ENCODE data around the gene TIGD2.
"Not testable (repeated sequence)": the region's sequence is repeated elsewhere in the genome, so short reads cannot be mapped to it uniquely, and the experiment has no call there.

TIGD2 gene

DNA sequence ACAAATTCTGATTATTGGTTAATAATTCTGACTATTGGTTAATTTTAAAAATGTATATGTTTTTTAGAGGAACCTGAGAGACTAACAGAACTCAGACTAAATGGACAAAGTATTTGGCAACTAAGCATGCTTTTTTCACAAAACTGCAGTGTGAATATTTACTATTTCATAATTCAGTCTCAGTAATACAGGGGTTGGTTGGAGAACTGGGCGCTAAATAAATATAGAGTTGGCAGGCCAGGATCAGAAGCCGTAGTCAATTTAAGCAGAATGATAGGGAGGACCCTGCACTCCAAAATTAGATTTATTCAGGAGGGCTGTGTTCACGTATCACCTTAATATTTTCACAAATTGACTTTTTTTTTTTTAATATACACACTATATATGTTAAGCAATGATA lies 5.8 kb downstream of the TIGD2 start:
- in situ Hi-C loops (cut with MboI; ENCODE audit: low sequenced_read_pairs), result no loop called here

- in situ Hi-C loops (cut with MboI; ENCODE audit: low sequenced_read_pairs), result no loop called here
These were observed 7.8 kb downstream of the TIGD2 start for GRCh38 chr4:89119166-89119565.

- in situ Hi-C loops (cut with MboI; ENCODE audit: low sequenced_read_pairs), result no loop called here
These were observed 8.5 kb downstream of the TIGD2 start for GRCh38 chr4:89119836-89120235.

- in situ Hi-C loops (cut with MboI; ENCODE audit: low sequenced_read_pairs), result no loop called here
These were observed 10.2 kb downstream of the TIGD2 start for GRCh38 chr4:89121387-89122068.

GRCh38 chr4:89123451-89123851 lies 12.1 kb downstream of the TIGD2 start:
- in situ Hi-C loops (cut with MboI; ENCODE audit: low sequenced_read_pairs), result no loop called here

- in situ Hi-C loops (cut with MboI; ENCODE audit: low sequenced_read_pairs), result no loop called here
These were observed 14.8 kb downstream of the TIGD2 start for GRCh38 chr4:89125901-89126782.

GRCh38 chr4:89129080-89129640 lies 17.8 kb downstream of the TIGD2 start:
- in situ Hi-C loops (cut with MboI; ENCODE audit: low sequenced_read_pairs), result no loop called here

DNA sequence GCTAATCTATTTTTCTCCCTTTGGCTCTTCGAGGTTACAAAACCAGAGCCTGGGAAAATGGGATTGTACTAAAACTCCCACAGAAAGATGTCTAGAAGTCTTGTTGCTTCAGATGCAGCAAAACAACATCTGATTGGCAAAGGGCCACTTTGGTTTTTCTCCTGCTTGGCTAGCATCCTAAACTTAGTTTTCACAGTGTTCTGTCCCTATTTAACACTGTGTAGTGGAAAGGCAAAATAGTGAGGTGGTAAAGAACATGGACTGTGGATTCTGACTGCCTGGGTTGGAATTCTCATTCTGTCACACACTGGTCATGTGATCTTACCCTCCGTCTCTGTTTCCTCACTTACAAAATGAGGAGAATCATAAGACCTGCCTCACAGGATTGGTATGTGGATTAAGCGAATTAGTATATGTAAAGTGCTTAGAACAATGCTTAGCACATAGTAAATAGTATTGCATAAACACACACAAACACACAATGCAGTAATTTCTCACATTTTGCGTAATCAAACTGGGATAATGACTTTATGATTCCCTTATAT lies 23.5 kb downstream of the TIGD2 start:
- in situ Hi-C loops (cut with MboI; ENCODE audit: low sequenced_read_pairs), result no loop called here

DNA sequence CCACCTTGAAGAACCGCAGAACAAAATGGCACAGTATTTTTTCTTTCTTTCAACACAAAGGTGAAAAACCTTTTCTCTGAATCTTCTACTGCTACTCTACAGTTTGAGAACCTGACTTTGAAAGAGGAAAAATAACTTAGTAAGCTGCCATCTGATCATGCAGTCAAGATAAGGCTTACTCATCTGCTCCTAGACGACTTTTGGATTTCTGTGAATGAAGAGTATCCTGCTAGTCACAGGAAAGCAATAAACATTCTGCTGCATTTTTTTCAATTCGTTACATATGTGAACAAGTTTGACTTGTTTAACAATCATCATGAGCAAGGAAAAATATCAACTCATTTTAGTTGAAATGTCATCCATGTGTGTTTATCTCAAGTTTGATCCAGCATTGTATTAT lies 25.2 kb downstream of the TIGD2 start:
- in situ Hi-C loops (cut with MboI; ENCODE audit: low sequenced_read_pairs), result no loop called here

- in situ Hi-C loops (cut with MboI; ENCODE audit: low sequenced_read_pairs), result no loop called here
These were observed 25.9 kb downstream of the TIGD2 start for GRCh38 chr4:89137231-89137630.

DNA sequence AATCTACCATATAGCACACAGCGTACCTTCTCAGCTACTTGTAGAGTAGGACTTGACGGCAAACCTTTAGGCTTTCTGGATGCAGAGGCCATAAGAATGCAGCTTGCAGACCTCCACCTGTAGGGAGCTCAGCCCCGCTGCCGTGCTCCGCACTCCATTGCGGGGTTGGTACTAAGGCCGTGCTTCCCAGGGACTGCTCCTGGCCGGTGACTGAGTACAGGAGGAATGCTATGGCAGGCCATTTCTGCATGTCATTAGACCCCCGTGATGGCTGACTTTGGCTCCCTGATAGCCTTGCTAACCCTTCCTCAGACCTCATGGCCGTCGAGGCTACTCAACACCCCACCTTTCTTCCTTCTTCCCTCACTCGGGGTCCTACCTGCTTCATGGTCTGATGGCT lies 26.4 kb downstream of the TIGD2 start:
- in situ Hi-C loops (cut with MboI; ENCODE audit: low sequenced_read_pairs), result no loop called here

GRCh38 chr4:89140168-89140759 lies 28.9 kb downstream of the TIGD2 start:
- in situ Hi-C loops (cut with MboI; ENCODE audit: low sequenced_read_pairs), result no loop called here

DNA sequence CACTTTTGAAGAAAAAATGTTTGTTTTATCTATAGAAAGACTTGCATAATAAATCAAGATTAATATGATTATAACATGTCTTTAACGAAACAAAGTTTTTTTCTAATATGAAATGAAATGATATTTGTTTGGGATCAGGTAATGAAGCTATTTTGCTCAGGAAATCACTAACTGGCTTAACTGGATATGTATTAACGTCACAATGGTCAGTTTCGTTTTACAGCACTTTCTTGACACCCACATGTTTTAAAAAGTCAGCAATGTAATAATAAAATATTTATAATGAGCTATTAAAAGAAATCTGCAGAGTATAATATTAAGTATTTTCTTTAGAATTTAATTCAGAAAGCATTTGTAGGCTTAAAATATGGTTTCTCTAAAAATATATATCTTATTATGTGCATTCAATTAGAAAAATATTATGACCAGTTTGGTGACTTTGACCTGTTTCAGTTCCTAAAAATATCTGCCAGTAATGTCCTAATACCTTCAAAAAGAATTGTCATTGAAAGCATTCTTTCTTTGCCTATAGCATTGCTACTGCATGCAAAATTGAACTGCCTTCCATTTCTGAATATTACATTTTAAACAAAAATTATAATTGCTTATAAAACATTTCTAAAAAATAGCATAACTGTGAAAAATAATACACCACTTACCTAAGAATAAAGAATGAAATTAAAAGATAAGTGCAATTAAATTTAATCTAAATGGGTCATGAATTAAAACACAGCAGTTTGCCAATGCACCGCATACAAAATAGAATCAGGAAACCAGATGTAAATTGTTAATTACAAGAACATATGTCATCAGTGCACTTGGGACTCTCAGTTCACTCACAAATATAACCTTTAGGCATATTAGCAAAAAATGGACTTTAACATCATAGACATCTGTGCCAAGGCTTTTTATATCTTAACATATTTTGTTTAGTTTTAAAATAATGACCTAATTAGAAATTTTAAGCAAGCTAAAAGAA lies 31.6 kb downstream of the TIGD2 start:
- in situ Hi-C loops (cut with MboI; ENCODE audit: low sequenced_read_pairs), result no loop called here

DNA sequence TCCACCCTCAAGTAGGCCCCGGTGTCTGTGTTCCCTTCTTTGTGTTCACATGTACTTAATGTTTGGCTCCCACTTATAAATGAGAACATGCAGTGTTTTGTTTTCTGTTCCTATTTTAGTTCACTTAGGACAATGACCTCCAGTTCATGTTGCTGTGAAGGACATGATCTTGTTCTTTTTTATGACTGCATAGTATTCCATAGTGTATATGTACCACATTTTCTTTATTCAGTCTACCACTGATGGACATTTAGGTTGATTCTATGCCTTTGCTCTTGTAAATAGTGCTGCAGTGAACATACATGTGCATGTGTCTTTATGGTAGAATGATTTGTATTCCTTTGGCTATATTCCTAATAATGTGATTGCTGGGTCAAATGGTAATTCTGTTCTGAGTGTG lies 33.3 kb downstream of the TIGD2 start:
- in situ Hi-C loops (cut with MboI; ENCODE audit: low sequenced_read_pairs), result not testable (repeated sequence)

DNA sequence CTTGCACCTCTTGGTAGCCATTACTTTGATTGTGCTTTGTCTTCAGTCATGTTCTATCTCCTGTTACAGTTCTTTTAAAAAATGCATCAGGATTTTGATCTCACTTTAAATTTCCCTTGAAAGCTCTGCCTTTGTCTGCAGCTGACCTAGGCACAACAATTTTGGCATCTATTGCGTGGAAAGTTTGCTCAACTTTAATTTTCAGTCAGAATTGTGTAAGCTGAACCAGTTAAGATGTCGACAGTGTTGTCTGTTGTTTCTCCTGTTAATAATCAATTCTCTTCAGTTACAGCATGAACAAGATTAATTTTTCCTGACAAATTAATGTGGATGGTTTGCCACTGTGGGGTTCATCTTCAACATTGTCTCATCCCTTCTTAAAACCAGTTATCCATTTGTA lies 34.9 kb downstream of the TIGD2 start:
- in situ Hi-C loops (cut with MboI; ENCODE audit: low sequenced_read_pairs), result no loop called here

GRCh38 chr4:89152972-89153371 lies 41.6 kb downstream of the TIGD2 start:
- in situ Hi-C loops (cut with MboI; ENCODE audit: low sequenced_read_pairs), result loop anchor here (25.0 kb wide), 1 partner anchor 91 kb away; the partner anchor contains the start of gene FAM13A

GRCh38 chr4:89156174-89156914 lies 45.0 kb downstream of the TIGD2 start:
- in situ Hi-C loops (cut with MboI; ENCODE audit: low sequenced_read_pairs), result loop anchor here (25.0 kb wide), 1 partner anchor 94 kb away; the partner anchor contains the start of gene FAM13A

DNA sequence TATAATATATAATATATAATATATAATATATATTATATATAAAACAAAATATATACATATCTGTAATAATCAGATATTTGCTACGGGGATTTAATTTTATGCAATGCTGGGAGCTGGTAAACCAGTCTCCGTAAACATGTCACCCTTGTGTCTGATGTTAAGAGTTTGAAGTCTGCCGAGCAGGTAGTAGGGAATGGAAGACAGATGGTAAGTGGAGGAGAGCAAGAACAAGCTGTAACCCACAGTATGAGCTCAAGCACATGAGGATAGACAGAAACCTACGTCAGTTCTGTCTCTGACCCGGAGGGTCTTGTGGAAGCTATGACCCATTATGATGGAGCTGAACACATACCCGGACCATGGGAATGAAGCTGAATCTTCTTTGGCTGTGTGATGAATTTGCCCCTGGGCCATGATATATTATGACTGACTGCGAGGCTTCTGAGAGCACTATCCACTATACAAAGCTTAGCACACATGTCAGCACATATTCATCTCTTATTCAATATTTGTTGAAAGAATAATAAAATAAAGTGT lies 46.2 kb downstream of the TIGD2 start:
- in situ Hi-C loops (cut with MboI; ENCODE audit: low sequenced_read_pairs), result loop anchor here (25.0 kb wide), 1 partner anchor 95 kb away; the partner anchor contains the start of gene FAM13A
